Ovary (tissue), 9 donors: ENCODE results near the gene NDUFC2. TPM values are rescaled to one million over a fixed set of nuclear protein-coding genes. Genes with fewer than 3 reads are reported as not detected.

Experiments used
- DNase-seq, 5 donors: peaks; one replicate each; pipeline ENCODE4 v3.0.0-alpha.2; 2019 to 2020
- H3K27ac ChIP-seq, 2 donors: fragments of 200-600 bp; one replicate each; pipeline versions ENCODE4 v1.5.1 to v1.8.0; 2019 to 2022
- H3K27me3 ChIP-seq: fragments of 200-600 bp; one replicate; pipeline ENCODE4 v1.8.0; 2022
- H3K36me3 ChIP-seq: fragments of 200-600 bp; sonication (generic); one replicate; pipeline ENCODE4 v1.5.1; 2019
- H3K4me1 ChIP-seq: one replicate; pipeline ENCODE4 v1.8.1; 2013; ENCODE audit warnings: mild to moderate bottlenecking, moderate library complexity; ENCODE audit not compliant: insufficient read depth
- H3K4me3 ChIP-seq: fragments of 200-600 bp; sonication (generic); one replicate; pipeline ENCODE4 v1.5.1; 2017
- H3K9me3 ChIP-seq, 2 donors: fragments of 200-600 bp in 1 of 2; sonication (generic) in 1 of 2; one replicate each; pipeline versions ENCODE4 v1.5.1 to v1.8.1; 2013 to 2019; ENCODE audit warnings: mild to moderate bottlenecking in 1 of 2, moderate library complexity in 1 of 2
- EP300 ChIP-seq: sonication (generic); formaldehyde crosslinking; IDR thresholded peaks from one replicate; pipeline ENCODE4 v1.6.1; 2017; ENCODE audit warnings: antibody characterized with exemption
- POLR2A ChIP-seq: fragments of 450-650 bp; IDR thresholded peaks from one replicate; pipeline ENCODE4 v1.6.1; 2017; ENCODE audit warnings: antibody characterized with exemption, mild to moderate bottlenecking, moderate library complexity
- WGBS, 3 donors: extraction: QIAGEN DNeasy Blood & Tissue Kit in 1 of 3; methylation state at CpG; one replicate each; pipeline versions ENCODE4 v1.1.5 to v1.1.7; 2013 to 2017; 5-methylcytosine and 5-hydroxymethylcytosine counted together
- intact Hi-C, 4 donors: fragments of 100-400 bp; cut with DNase I; formaldehyde crosslinking; loops; one replicate each; pipeline versions ENCODE4 v1.11.0 to v1.15.1; 2022 to 2023
- polyA plus RNA-seq, 2 donors: library from polyadenylated mRNA; stranded (reverse); fragments of 200-250 nt in 1 of 2; fragments of 350-450 nt in 1 of 2; fragmentation: Illumina TruSeq in 1 of 2; extraction: RNeasy Lipid Tissue Mini Kit (QIAGEN cat#74804) in 1 of 2; gene quantifications; one replicate each; pipeline ENCODE4 v1.2.3, GENCODE V29; 2013 to 2014
- total RNA-seq, 7 donors: library from RNA; depleted of rRNA in 2 of 7; stranded (reverse); fragments of >200 nt in 2 of 7; fragmentation: NEBNext Ultra II Directional in 3 of 7; extraction: Animal tissue kit (Norgen Biotek cat#: 25700) in 3 of 7; gene quantifications; one replicate each; pipeline versions ENCODE4 v1.1.0 to v1.2.4, GENCODE V29; 2016 to 2023
- TF ChIP-seq, protein P1 (sequence below), 3 donors: fragments of 450-650 bp in 2 of 3; fragments of 200-600 bp in 1 of 3; IDR thresholded peaks; one replicate each; pipeline versions ENCODE4 v1.5.1 to v1.8.0; 2016 to 2022; ENCODE audit warnings: antibody characterized with exemption in 3 of 3, mild to moderate bottlenecking in 1 of 3
- donor health status: DM: no; HTN: no; CAD: no; lungs with moderate emphysema.
- donor health status: DM: no; HTN: no; CAD: no.
- donor health status: Bipolar disorder and iron deficiency.
- donor health status: DM: yes; HTN: yes; CAD: no.
- donor health status: DM: no; HTN: no; CAD: no.
- donor health status: DM: yes; HTN: yes; CAD: no.

Gene NDUFC2
- total and polyA plus RNA-seq, 9 donors: 59.0 to 158 (median 127) TPM

DNA sequence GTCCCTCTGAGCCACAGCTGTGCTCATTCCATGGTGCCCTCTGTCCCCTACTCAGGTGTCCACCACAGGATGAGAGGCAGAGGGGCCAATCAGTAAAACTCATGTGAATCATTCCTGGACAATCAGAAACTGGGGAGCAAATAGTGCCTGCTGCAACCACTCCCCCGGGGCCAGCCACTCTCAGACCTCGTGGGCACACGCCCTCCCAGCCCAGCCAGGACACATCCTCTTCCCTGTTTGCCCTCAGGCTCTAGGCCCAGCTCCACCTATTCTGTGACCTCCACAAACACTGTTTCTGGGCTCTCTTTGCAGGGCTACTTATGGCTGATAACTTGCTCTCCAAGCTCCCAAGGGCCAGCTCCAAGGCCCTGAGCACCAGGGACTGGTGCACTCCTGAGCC lies 42.6 kb downstream of the NDUFC2 start:
- intact Hi-C loops: no loop called here
- Histone ChIP-seq H3K27ac (no peak overlapping the region), H3K9me3 (no peaks in the 10 kb centered on the region), H3K4me3 (no peak overlapping the region), H3K4me1 (peaks cover 6% of the 10 kb centered on the region), H3K27me3 (no peaks in the 10 kb centered on the region), H3K36me3 (no peaks in the 10 kb centered on the region)
- 62 to 67% (median 64%) methylated on average over 3 of the region's 3 CpGs for WGBS, 3 donors
- no peak for DNase-seq
- no peak for TF ChIP-seq EP300
- no peak for TF ChIP-seq POLR2A
- TF ChIP-seq, protein P1, sequence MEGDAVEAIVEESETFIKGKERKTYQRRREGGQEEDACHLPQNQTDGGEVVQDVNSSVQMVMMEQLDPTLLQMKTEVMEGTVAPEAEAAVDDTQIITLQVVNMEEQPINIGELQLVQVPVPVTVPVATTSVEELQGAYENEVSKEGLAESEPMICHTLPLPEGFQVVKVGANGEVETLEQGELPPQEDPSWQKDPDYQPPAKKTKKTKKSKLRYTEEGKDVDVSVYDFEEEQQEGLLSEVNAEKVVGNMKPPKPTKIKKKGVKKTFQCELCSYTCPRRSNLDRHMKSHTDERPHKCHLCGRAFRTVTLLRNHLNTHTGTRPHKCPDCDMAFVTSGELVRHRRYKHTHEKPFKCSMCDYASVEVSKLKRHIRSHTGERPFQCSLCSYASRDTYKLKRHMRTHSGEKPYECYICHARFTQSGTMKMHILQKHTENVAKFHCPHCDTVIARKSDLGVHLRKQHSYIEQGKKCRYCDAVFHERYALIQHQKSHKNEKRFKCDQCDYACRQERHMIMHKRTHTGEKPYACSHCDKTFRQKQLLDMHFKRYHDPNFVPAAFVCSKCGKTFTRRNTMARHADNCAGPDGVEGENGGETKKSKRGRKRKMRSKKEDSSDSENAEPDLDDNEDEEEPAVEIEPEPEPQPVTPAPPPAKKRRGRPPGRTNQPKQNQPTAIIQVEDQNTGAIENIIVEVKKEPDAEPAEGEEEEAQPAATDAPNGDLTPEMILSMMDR (IDR thresholded peaks at IDR 0.05): no peak

DNA sequence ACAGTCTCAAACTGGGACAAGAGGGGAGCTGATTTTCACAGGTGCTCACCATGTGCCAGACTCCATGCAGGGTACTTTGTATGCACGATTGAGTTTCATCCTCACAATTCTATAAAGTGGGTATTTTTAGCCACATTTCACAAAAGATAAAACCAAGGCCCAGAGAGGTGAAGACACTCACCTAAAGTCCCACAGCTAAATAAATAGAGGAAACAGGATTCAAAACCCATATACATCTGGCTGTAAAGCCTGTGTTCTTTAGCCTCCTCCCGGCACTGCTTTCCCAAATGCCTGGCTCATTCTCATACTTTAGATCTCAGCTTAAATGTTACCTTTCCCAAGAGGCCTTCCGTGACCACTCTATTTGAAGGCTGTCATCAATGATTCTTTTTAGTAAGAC lies 43.3 kb downstream of the NDUFC2 start:
- Histone ChIP-seq H3K27ac (no peak overlapping the region), H3K4me1 (peaks cover 6% of the 10 kb centered on the region), H3K9me3 (no peaks in the 10 kb centered on the region), H3K27me3 (no peaks in the 10 kb centered on the region), H3K4me3 (no peak overlapping the region), H3K36me3 (no peaks in the 10 kb centered on the region)
- intact Hi-C loops: no loop called here
- TF ChIP-seq, protein P1 (IDR thresholded peaks at IDR 0.05): no peak
- TF ChIP-seq EP300 (no peak), POLR2A (no peak)
- WGBS, 3 donors: 78 to 91% (median 87%) methylated on average over 3 of the region's 3 CpGs
- DNase-seq: no peak

DNA sequence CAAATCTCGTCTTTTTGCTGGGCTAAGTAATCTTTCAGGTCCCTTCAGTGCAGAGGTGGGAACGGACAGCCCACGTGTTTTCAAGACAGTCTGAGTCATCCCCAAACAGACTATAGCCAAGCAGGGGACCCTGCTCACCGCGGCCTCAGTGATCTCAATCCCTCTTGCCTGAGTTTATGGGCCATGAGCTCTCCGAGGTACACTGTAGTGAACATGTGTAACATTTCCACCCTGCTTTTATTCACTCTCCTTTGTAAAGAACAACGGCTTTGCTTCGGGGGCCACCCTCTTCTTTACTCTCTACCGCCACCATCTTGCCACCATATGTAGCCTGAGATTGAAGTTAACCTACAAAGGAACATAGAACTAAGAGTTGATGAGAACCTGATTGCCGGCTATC lies 45.0 kb downstream of the NDUFC2 start:
- Histone ChIP-seq H3K4me1 (peaks cover 4% of the 10 kb centered on the region), H3K27ac (no peak overlapping the region), H3K4me3 (no peak overlapping the region), H3K27me3 (no peaks in the 10 kb centered on the region), H3K9me3 (no peaks in the 10 kb centered on the region), H3K36me3 (no peaks in the 10 kb centered on the region)
- TF ChIP-seq POLR2A (no peak), EP300 (no peak)
- TF ChIP-seq, protein P1 (IDR thresholded peaks at IDR 0.05): no peak
- DNase-seq: no peak
- intact Hi-C loops: loop anchor here in 1 of 4 donors (5.0 kb wide), 1 partner anchor 1638 kb away; no protein-coding TSS in a partner anchor
- WGBS, 3 donors: 64 to 74% (median 67%) methylated on average over 10 of the region's 10 CpGs

DNA sequence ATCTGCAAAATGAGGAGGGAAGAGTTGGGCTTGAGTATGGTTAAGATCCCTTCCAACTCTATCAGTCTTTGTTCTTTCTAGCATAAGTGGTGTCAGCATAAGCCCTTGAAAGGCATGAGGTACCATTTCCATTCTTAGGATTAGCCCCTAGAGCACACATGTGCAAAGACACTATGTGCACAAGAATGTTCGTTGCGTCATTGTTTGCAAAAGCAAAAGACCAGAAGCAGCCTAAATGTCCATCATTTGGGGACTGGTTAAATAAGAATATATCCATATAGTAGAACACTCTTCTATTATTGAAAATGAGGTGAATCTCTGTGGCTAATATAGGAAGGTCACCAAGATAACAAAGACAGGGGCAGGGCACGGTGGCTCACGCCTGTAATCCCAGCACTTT lies 46.6 kb downstream of the NDUFC2 start:
- H3K27ac ChIP-seq: no peak overlapping the region
- peaks cover 4% of the 10 kb centered on the region for H3K4me1 ChIP-seq
- intact Hi-C loops: loop anchor here in 1 of 4 donors (5.0 kb wide), 1 partner anchor 1639 kb away; no protein-coding TSS in a partner anchor
- H3K4me3 ChIP-seq: no peak overlapping the region
- DNase-seq: no peak
- no peaks in the 10 kb centered on the region for H3K36me3 ChIP-seq
- H3K27me3 ChIP-seq: no peaks in the 10 kb centered on the region
- H3K9me3 ChIP-seq: no peaks in the 10 kb centered on the region
- TF ChIP-seq EP300 (no peak), POLR2A (no peak)
- TF ChIP-seq, protein P1 (IDR thresholded peaks at IDR 0.05): no peak
- 52 to 88% (median 73%) methylated on average over 4 of the region's 4 CpGs for WGBS, 3 donors
